HFFc6 (cell line): ENCODE data around the gene TOMM20. TPM values are rescaled to one million over a fixed set of nuclear protein-coding genes. Genes with fewer than 3 reads are reported as not detected.
"Not testable (repeated sequence)": the region's sequence is repeated elsewhere in the genome, so short reads cannot be mapped to it uniquely, and the experiment has no call there.

Experiments
- DNase-seq: peaks from one replicate; pipeline ENCODE4 v3.0.0-alpha.2; 2018
- H3K27ac Mint-ChIP-seq: 2 replicates; pipeline ENCODE4 v1.8.0; 2020; ENCODE audit warnings: mild to moderate bottlenecking, mixed read lengths
- H3K27me3 Mint-ChIP-seq: 2 replicates; pipeline ENCODE4 v1.8.0; 2021; ENCODE audit warnings: mild to moderate bottlenecking, moderate library complexity, mixed read lengths; ENCODE audit not compliant: insufficient read depth
- H3K36me3 Mint-ChIP-seq: 2 replicates; pipeline ENCODE4 v1.8.0; 2021; ENCODE audit warnings: low read depth, mixed read lengths
- H3K4me1 Mint-ChIP-seq: 2 replicates; pipeline ENCODE4 v1.8.0; 2020; ENCODE audit warnings: low read depth, mixed read lengths
- H3K4me3 Mint-ChIP-seq: 2 replicates; pipeline ENCODE4 v1.8.0; 2020; ENCODE audit warnings: mild to moderate bottlenecking, moderate library complexity, mixed read lengths
- H3K9me3 Mint-ChIP-seq: 2 replicates; pipeline ENCODE4 v1.8.0; 2020; ENCODE audit warnings: mild to moderate bottlenecking, mixed read lengths
- CTCF ChIP-seq: fragments of 200-600 bp; sonication (generic); IDR thresholded peaks from 2 replicates; pipeline ENCODE4 v1.5.0; 2021; ENCODE audit warnings: antibody characterized with exemption, mild to moderate bottlenecking
- total RNA-seq, 6 experiments: library from RNA; stranded (reverse); fragmentation: NEBNext Ultra II Directional; extraction: Animal tissue kit (Norgen Biotek cat#: 25700); gene quantifications; 2 replicates in 1 of 6; 3 replicates in 5 of 6; pipeline ENCODE4 v1.2.3, GENCODE V29; 2021

The TOMM20 gene
- total RNA-seq, 6 experiments from 2014 or later: 98.4 to 126 (median 110) TPM

GRCh38 chr1:235160957-235161684 lies 32.5 kb upstream of the TOMM20 start, which contains the start of gene RBM34:
Gene RBM34 (minus strand): TSS chr1:235161250. CDS start chr1:235161226, 24 bp downstream.
- peak within 1 kb of the TSS; percentile 98 for H3K27ac Mint-ChIP-seq
- H3K9me3 Mint-ChIP-seq: no peaks in the 10 kb centered on the region
- TF ChIP-seq CTCF: no peak; the same call in 1 of the 2 replicates
- H3K27me3 Mint-ChIP-seq: peaks cover 5% of the 10 kb centered on the region
- DNase-seq: peak; percentile 86
- peaks cover 11% of the 10 kb centered on the region for H3K36me3 Mint-ChIP-seq
- H3K4me1 Mint-ChIP-seq: peaks cover 19% of the 10 kb centered on the region
- peak within 1 kb of the TSS; percentile 99 for H3K4me3 Mint-ChIP-seq

GRCh38 chr1:235160383-235160956 lies 31.8 kb upstream of the TOMM20 start:
- Mint-ChIP-seq H3K4me3 (peak overlapping the region; percentile 99), H3K9me3 (no peaks in the 10 kb centered on the region), H3K4me1 (peaks cover 19% of the 10 kb centered on the region), H3K36me3 (peaks cover 11% of the 10 kb centered on the region), H3K27ac (peak overlapping the region; percentile 98), H3K27me3 (peaks cover 5% of the 10 kb centered on the region)
- peak; percentile 48 for DNase-seq
- TF ChIP-seq CTCF: no peak

- DNase-seq, H3K9me3 Mint-ChIP-seq, H3K27me3 Mint-ChIP-seq: not testable (repeated sequence)
- peaks cover 13% of the 10 kb centered on the region for H3K36me3 Mint-ChIP-seq
- peaks cover 19% of the 10 kb centered on the region for H3K4me1 Mint-ChIP-seq
- peak overlapping the region; percentile 99 for H3K4me3 Mint-ChIP-seq
- H3K27ac Mint-ChIP-seq: peak overlapping the region; percentile 98; the same call in 1 of the 2 replicates
These were observed 31.3 kb upstream of the TOMM20 start for GRCh38 chr1:235159930-235160329.

GRCh38 chr1:235159284-235159683 lies 30.6 kb upstream of the TOMM20 start:
- DNase-seq: not testable (repeated sequence)

GRCh38 chr1:235158680-235159079 lies 30.0 kb upstream of the TOMM20 start:
- H3K36me3 Mint-ChIP-seq: peaks cover 22% of the 10 kb centered on the region
- peaks cover 6% of the 10 kb centered on the region for H3K27me3 Mint-ChIP-seq
- H3K9me3 Mint-ChIP-seq: no peaks in the 10 kb centered on the region
- no peak for DNase-seq
- no peak for TF ChIP-seq CTCF
- H3K27ac Mint-ChIP-seq: no peak overlapping the region
- no peak overlapping the region for H3K4me3 Mint-ChIP-seq
- H3K4me1 Mint-ChIP-seq: peaks cover 19% of the 10 kb centered on the region

More at GRCh38 chr1:235159284-235159683, 30.6 kb upstream of the TOMM20 start:
- H3K27ac Mint-ChIP-seq, H3K9me3 Mint-ChIP-seq, H3K27me3 Mint-ChIP-seq: not testable (repeated sequence)
- peaks cover 19% of the 10 kb centered on the region for H3K36me3 Mint-ChIP-seq
- peak overlapping the region; percentile 99; the same call in 1 of the 2 replicates for H3K4me3 Mint-ChIP-seq
- H3K4me1 Mint-ChIP-seq: peaks cover 19% of the 10 kb centered on the region

- DNase-seq: no peak
- peaks cover 6% of the 10 kb centered on the region for H3K27me3 Mint-ChIP-seq
- H3K36me3 Mint-ChIP-seq: peaks cover 23% of the 10 kb centered on the region
- TF ChIP-seq CTCF: no peak
- H3K4me3 Mint-ChIP-seq: no peak overlapping the region
- H3K4me1 Mint-ChIP-seq: peaks cover 18% of the 10 kb centered on the region
- no peaks in the 10 kb centered on the region for H3K9me3 Mint-ChIP-seq
- H3K27ac Mint-ChIP-seq: no peak overlapping the region
These were observed 28.5 kb upstream of the TOMM20 start for GRCh38 chr1:235157150-235157549.
